ENCODE data around the gene IFI44L.

GRCh38 chr1:78633209-78633608 is 13.0 kb downstream of the IFI44L start:
- TF ChIP-seq CTCF (conservative IDR thresholded peaks at IDR 0.05 in 1 of 2, IDR thresholded peaks at IDR 0.05 in 1 of 2; ENCODE audit: extremely low read depth in 1 of 2, insufficient read depth in 1 of 2, low read depth in 1 of 2, low read length in 2 of 2) (no peak), EZH2 (IDR thresholded peaks at IDR 0.05; ENCODE audit: borderline replicate concordance, low read length) (no peak)
